Measurements from ENCODE around the gene COX6A1.
A peak's percentile ranks its signal among the peaks of the same experiment; 100 is the strongest.

The COX6A1 gene

DNA sequence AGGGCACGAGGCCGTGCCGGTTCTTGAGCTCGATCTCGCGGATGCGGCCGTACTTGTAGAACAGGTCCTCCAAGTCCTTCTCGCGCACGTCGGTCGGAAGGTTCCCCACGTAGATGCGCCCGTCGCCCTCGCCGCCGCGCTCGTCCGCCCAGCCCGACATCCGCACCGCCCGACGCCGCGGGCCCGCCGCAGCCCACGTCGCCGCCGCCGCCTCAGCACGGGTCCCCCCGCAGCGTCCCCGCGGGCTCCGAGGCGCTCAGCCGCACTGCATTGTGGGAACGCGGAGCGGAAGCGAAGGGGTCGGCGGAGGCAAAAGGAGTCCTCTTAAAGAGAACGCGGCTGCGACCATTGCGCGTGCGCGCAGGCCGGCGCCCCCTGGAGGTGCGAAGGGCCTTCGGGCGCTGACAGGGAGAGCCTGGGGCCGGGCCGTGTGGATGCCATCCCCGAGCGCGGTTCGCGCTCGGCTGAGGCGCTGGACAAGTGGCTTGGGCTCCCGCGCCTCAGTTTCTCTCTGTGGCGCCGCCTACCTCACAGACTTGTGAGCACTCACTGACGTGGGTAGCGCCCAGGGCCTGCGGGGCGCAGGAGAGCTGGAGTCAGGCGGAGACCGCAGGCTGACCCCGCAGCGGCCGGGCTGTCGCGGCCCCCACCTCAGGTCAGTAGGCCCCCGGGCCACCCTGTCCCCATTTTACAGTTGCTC lies 31.7 kb downstream of the COX6A1 start, which contains the start of gene SRSF9:
Gene SRSF9, minus strand, starts transcription at position 299 of the 700 bp plus-strand sequence. Its CDS starts 139 bp downstream, at position 160.
- H4K20me1 ChIP-seq (ENCODE audit: control insufficient read depth, insufficient read depth, low read depth, low read length), result peaks cover 36% of the 10 kb centered on the region
- no peaks in the 10 kb centered on the region for H3K27me3 ChIP-seq (ENCODE audit: control insufficient read depth, low read length)
- H3K79me2 ChIP-seq (ENCODE audit: control insufficient read depth, low read length), result peaks cover 93% of the 10 kb centered on the region
- H3K9me3 ChIP-seq (ENCODE audit: control insufficient read depth, insufficient read depth, low read length), result no peaks in the 10 kb centered on the region
- H3K4me3 ChIP-seq (ENCODE audit: low read length), result peak within 1 kb of the TSS; percentile 98
- peaks cover 16% of the 10 kb centered on the region for H3F3A ChIP-seq (ENCODE audit: control insufficient read depth, insufficient read depth)
- peaks cover 49% of the 10 kb centered on the region for H3K36me3 ChIP-seq (ENCODE audit: control insufficient read depth, low read length)
- peak; percentile 89 for TF ChIP-seq CTCF (IDR thresholded peaks at IDR 0.05; ENCODE audit: low read depth, low read length, poor library complexity, severe bottlenecking)
- TF ChIP-seq EZH2phosphoT487 (IDR thresholded peaks at IDR 0.05; ENCODE audit: borderline replicate concordance, low read length), result no peak
- H3K9me2 ChIP-seq (replicated peaks; ENCODE audit: control insufficient read depth, low read length), result no peaks in the 10 kb centered on the region
- H3K4me2 ChIP-seq (ENCODE audit: low read length), result peak within 1 kb of the TSS; percentile 98
- peaks cover 58% of the 10 kb centered on the region for H3K4me1 ChIP-seq (ENCODE audit: control insufficient read depth, low read length)
- peak within 1 kb of the TSS; percentile 66 for H3K27ac ChIP-seq (ENCODE audit: low read depth, low read length)

DNA sequence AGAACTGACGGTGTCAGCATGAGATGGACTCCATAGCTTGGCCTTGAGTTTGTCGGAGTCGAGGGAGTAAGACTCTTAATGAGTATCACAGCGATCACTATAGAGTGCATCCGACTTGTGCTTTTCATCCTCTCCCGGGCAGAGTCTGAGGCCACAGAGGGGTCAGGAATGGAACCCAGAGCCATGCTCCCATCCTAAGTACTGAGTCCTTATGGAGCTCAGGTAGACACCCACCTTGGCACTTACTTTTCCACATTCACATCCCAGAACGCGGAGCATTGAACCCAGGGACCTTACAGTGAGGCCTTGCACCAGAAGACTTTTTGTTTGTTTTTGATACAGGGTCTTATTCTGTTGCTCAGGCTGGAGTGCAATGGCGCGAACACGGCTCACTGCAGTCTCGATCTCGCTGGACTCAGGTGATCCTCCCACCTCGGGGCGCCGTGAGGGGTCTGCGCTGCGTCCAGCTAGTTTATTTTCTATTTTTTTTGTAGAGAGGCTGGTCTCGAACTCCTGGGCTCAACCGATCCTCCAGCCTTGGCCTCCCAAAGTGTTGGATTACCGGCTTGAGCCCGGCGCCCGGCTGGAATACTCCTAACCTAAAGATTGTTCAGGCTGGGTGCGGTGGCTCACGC lies 32.4 kb downstream of the COX6A1 start:
- peaks cover 43% of the 10 kb centered on the region for H3K36me3 ChIP-seq (ENCODE audit: control insufficient read depth, low read length)
- H3K27ac ChIP-seq (ENCODE audit: low read depth, low read length), result peak overlapping the region; percentile 66
- H3K27me3 ChIP-seq (ENCODE audit: control insufficient read depth, low read length), result no peaks in the 10 kb centered on the region
- no peak for TF ChIP-seq EZH2phosphoT487 (IDR thresholded peaks at IDR 0.05; ENCODE audit: borderline replicate concordance, low read length)
- TF ChIP-seq CTCF (IDR thresholded peaks at IDR 0.05; ENCODE audit: low read depth, low read length, poor library complexity, severe bottlenecking), result no peak
- peaks cover 92% of the 10 kb centered on the region for H3K79me2 ChIP-seq (ENCODE audit: control insufficient read depth, low read length)
- H4K20me1 ChIP-seq (ENCODE audit: control insufficient read depth, insufficient read depth, low read depth, low read length), result peaks cover 36% of the 10 kb centered on the region
- no peaks in the 10 kb centered on the region for H3K9me3 ChIP-seq (ENCODE audit: control insufficient read depth, insufficient read depth, low read length)
- no peaks in the 10 kb centered on the region for H3K9me2 ChIP-seq (replicated peaks; ENCODE audit: control insufficient read depth, low read length)
- H3K4me1 ChIP-seq (ENCODE audit: control insufficient read depth, low read length), result peaks cover 64% of the 10 kb centered on the region
- H3K4me2 ChIP-seq (ENCODE audit: low read length), result peak overlapping the region; percentile 98
- H3F3A ChIP-seq (ENCODE audit: control insufficient read depth, insufficient read depth), result peaks cover 15% of the 10 kb centered on the region; the same call in 1 of the 2 replicates
- peak overlapping the region; percentile 98 for H3K4me3 ChIP-seq (ENCODE audit: low read length)

GRCh38 chr12:120472521-120472920 lies 34.6 kb downstream of the COX6A1 start:
- peaks cover 14% of the 10 kb centered on the region for H4K20me1 ChIP-seq (ENCODE audit: control insufficient read depth, insufficient read depth, low read depth, low read length)
- peaks cover 60% of the 10 kb centered on the region for H3K4me1 ChIP-seq (ENCODE audit: control insufficient read depth, low read length)
- H3K79me2 ChIP-seq (ENCODE audit: control insufficient read depth, low read length), result peaks cover 75% of the 10 kb centered on the region
- peak overlapping the region; percentile 98 for H3K4me2 ChIP-seq (ENCODE audit: low read length)
- peaks cover 20% of the 10 kb centered on the region for H3K36me3 ChIP-seq (ENCODE audit: control insufficient read depth, low read length)
- H3K9me2 ChIP-seq (replicated peaks; ENCODE audit: control insufficient read depth, low read length), result no peaks in the 10 kb centered on the region
- no peaks in the 10 kb centered on the region for H3K9me3 ChIP-seq (ENCODE audit: control insufficient read depth, insufficient read depth, low read length)
- TF ChIP-seq EZH2phosphoT487 (IDR thresholded peaks at IDR 0.05; ENCODE audit: borderline replicate concordance, low read length), result no peak
- TF ChIP-seq CTCF (IDR thresholded peaks at IDR 0.05; ENCODE audit: low read depth, low read length, poor library complexity, severe bottlenecking), result no peak
- peaks cover 12% of the 10 kb centered on the region; the same call in 1 of the 2 replicates for H3F3A ChIP-seq (ENCODE audit: control insufficient read depth, insufficient read depth)
- H3K27me3 ChIP-seq (ENCODE audit: control insufficient read depth, low read length), result no peaks in the 10 kb centered on the region
- H3K4me3 ChIP-seq (ENCODE audit: low read length), result peak overlapping the region; percentile 98; the same call in 1 of the 2 replicates
- no peak overlapping the region for H3K27ac ChIP-seq (ENCODE audit: low read depth, low read length)
